ENCODE results near the gene HOXD9.

The HOXD9 gene

GRCh38 chr2:176154576-176155252 is 32.2 kb downstream of the HOXD9 start:
- no peak for DNase-seq (ENCODE audit: low read depth)
- no peak for TF ChIP-seq CTCF (IDR thresholded peaks at IDR 0.05; ENCODE audit: insufficient read depth, low read depth, low read length, missing control alignments)

DNA sequence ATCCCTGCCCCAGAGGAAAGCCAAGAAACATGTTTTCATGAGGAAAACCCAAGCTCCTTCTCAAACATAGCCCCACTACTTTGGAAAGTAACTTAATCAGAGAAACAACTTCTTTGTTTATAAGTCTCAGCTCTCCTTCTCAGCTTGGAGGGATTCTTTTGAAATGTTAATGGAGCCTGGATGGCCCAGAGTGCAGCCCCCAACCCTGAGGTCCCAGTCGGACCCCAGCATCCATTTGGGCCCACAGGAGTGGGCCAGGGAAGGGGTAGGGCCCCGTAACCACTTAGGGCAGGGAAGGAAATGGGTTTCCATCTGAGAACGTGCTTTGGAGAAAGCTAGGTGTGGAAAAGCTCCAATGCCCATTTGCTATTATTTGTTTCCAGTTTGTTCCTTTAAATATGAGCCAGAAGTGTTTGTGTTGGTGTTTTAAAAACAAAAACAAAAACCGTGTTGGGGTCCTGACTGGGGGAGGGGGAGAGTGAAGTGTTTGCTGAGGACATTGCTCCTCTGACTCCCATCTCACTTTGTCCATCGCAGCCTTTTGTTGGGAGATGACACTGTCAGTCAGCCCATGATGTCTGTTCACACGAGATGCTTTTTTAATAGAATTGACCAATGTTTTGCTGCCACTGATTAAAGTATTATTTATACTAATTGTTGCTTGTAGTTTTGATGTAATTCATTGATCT is 33.0 kb downstream of the HOXD9 start:
- no peak overlapping the region for H3K4me3 ChIP-seq (ENCODE audit: low read depth, low read length)
- no peak for DNase-seq (ENCODE audit: low read depth)
- TF ChIP-seq CTCF (IDR thresholded peaks at IDR 0.05; ENCODE audit: insufficient read depth, low read depth, low read length, missing control alignments) = no peak

More at GRCh38 chr2:176154576-176155252, 32.2 kb downstream of the HOXD9 start:
- no peak overlapping the region for H3K4me3 ChIP-seq (ENCODE audit: low read depth, low read length)

GRCh38 chr2:176156301-176156806 is 33.8 kb downstream of the HOXD9 start:
- H3K4me3 ChIP-seq (ENCODE audit: low read depth, low read length) = no peak overlapping the region
- TF ChIP-seq CTCF (IDR thresholded peaks at IDR 0.05; ENCODE audit: insufficient read depth, low read depth, low read length, missing control alignments) = no peak
- no peak for DNase-seq (ENCODE audit: low read depth)

- no peak for DNase-seq (ENCODE audit: low read depth)
- no peak within 1 kb of the TSS for H3K4me3 ChIP-seq (ENCODE audit: low read depth, low read length)
- TF ChIP-seq CTCF (IDR thresholded peaks at IDR 0.05; ENCODE audit: insufficient read depth, low read depth, low read length, missing control alignments) = no peak
Measured at GRCh38 chr2:176156807-176157498, 34.4 kb downstream of the HOXD9 start, which contains the start of gene HOXD3. Gene HOXD3, plus strand, starts transcription at chr2:176157307. Its CDS starts 11,808 bp downstream, at chr2:176169115.

DNA sequence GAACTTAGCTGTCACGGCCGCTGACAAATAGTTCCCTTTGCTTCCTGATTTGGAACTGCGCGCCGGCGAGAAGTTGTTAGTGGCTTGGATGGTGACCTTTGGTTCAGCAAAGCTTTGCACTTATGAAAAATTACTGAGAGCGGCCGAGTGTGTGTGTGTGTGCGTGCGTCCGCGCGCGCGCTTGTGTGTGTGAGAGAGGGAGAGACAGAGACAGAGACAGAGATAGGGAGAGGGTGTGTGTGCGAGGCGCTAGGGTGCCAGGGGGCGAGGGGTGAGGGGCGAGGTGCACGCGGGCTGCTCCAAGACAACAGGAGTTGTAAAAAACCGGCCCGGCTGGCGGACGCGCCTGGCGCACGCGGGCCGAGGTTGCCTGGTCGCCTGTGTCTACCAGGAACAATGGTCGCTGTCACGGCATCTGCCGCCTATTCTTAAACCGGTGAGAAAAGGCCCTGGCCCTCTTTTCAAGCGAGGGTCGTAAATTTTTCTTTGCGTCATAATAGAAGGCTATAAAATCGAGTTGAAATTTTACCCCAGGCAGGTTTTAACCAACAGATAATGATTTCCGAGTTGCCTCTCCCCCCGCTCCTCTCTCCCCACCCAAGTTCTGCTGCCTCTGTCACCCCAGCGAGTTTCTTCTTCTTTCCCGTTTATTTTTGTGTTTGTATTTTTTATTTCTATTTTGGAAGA is 35.1 kb downstream of the HOXD9 start:
- DNase-seq (ENCODE audit: low read depth) = no peak
- TF ChIP-seq CTCF (IDR thresholded peaks at IDR 0.05; ENCODE audit: insufficient read depth, low read depth, low read length, missing control alignments) = no peak
- H3K4me3 ChIP-seq (ENCODE audit: low read depth, low read length) = no peak overlapping the region

DNA sequence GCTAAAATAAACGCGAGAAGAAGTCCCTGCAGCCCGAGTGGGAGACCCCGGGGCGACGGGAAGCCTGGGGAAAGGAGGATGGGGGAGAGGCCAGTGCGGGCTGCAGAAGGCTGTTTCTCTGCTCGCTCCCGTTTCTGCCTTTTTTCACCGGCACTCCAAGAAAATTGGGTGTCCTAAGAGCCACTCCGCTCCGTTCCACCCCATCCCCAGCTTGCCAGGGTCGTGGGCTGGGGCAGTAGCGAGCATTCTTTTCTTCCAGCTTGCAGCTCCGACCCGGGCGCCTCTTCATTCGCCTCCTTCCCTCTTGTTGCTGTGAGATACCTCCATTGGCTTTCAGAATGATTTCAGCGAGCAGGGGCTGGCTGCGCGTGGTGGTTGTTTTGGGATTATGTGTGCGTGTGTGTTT is 35.7 kb downstream of the HOXD9 start:
- no peak overlapping the region for H3K4me3 ChIP-seq (ENCODE audit: low read depth, low read length)
- no peak for DNase-seq (ENCODE audit: low read depth)
- TF ChIP-seq CTCF (IDR thresholded peaks at IDR 0.05; ENCODE audit: insufficient read depth, low read depth, low read length, missing control alignments) = no peak

All from GM12865 (cell line).